ENCODE measurements around the gene SULT1E1. TPM values are rescaled to one million over a fixed set of nuclear protein-coding genes. Genes with fewer than 3 reads are reported as not detected.

Gene SULT1E1
- total RNA-seq, 2 experiments from 2014 or later: not detected

DNA sequence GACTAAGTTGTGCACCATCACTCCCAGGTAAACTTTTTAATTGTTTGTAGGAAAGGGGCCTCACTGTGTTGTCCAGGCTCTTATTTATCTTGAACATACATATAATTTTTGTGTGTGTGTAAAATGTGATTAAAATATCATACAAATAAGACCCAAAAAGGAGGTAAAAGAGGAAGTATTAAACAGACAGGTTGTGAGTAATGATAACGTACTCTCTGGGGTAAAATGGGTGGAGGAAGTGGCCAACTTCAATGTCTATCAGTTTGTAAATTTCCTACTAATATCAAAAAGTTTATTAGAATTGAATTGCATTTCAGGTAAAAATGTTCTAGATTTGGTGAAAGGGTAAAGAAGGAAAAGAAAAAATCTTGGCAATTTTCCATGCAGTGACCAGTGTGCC, 48.8 kb downstream of the SULT1E1 start:
- CTCF ChIA-PET: no interaction called here
- TF ChIP-seq, protein P1, sequence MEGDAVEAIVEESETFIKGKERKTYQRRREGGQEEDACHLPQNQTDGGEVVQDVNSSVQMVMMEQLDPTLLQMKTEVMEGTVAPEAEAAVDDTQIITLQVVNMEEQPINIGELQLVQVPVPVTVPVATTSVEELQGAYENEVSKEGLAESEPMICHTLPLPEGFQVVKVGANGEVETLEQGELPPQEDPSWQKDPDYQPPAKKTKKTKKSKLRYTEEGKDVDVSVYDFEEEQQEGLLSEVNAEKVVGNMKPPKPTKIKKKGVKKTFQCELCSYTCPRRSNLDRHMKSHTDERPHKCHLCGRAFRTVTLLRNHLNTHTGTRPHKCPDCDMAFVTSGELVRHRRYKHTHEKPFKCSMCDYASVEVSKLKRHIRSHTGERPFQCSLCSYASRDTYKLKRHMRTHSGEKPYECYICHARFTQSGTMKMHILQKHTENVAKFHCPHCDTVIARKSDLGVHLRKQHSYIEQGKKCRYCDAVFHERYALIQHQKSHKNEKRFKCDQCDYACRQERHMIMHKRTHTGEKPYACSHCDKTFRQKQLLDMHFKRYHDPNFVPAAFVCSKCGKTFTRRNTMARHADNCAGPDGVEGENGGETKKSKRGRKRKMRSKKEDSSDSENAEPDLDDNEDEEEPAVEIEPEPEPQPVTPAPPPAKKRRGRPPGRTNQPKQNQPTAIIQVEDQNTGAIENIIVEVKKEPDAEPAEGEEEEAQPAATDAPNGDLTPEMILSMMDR (IDR thresholded peaks at IDR 0.05): no peak

GRCh38 chr4:69800599-69800998, 59.3 kb downstream of the SULT1E1 start:
- Mint-ChIP-seq H3K27me3 (no peaks in the 10 kb centered on the region), H3K36me3 (ENCODE audit: low read depth) (no peaks in the 10 kb centered on the region), H3K4me1 (ENCODE audit: low read depth) (no peaks in the 10 kb centered on the region), H3K27ac (no peak overlapping the region), H3K4me3 (no peak overlapping the region), H3K9me3 (peaks cover 5% of the 10 kb centered on the region)
- H3K9me3 ChIP-seq (ENCODE audit: control insufficient read depth in 1 of 2, insufficient read depth in 1 of 2, low read length in 2 of 2): no peaks in the 10 kb centered on the region
- H3K27me3 ChIP-seq (ENCODE audit: control insufficient read depth in 1 of 2, insufficient read depth in 2 of 2, low read length in 2 of 2): no peaks in the 10 kb centered on the region
- ChIA-PET POLR2A (no interaction called here), CTCF (no interaction called here)
- DNase-seq (no peak), ATAC-seq (ENCODE audit: poor library complexity) (no peak)
- H3K4me3 ChIP-seq (ENCODE audit: low read length): no peak overlapping the region
- H3K27ac ChIP-seq (ENCODE audit: low read depth in 1 of 2, low read length in 2 of 2): no peak overlapping the region
- intact Hi-C loops (cut with DNase I, micrococcal nuclease): no loop called here
- H3K36me3 ChIP-seq (ENCODE audit: insufficient read depth, low read length): no peaks in the 10 kb centered on the region
- TF ChIP-seq, protein P1 (IDR thresholded peaks at IDR 0.05): no peak
- H3K4me1 ChIP-seq (ENCODE audit: insufficient read depth, low read length): no peaks in the 10 kb centered on the region

More for the DNA sequence above, 48.8 kb downstream of the SULT1E1 start:
- Mint-ChIP-seq H3K27ac (no peak overlapping the region), H3K9me3 (no peaks in the 10 kb centered on the region), H3K27me3 (no peaks in the 10 kb centered on the region), H3K4me3 (no peak overlapping the region), H3K4me1 (ENCODE audit: low read depth) (no peaks in the 10 kb centered on the region), H3K36me3 (ENCODE audit: low read depth) (no peaks in the 10 kb centered on the region)
- intact Hi-C loops (cut with DNase I, micrococcal nuclease): no loop called here
- H3K27me3 ChIP-seq (ENCODE audit: control insufficient read depth in 1 of 2, insufficient read depth in 2 of 2, low read length in 2 of 2): no peaks in the 10 kb centered on the region
- no peak overlapping the region for H3K27ac ChIP-seq (ENCODE audit: low read depth in 1 of 2, low read length in 2 of 2)
- POLR2A ChIA-PET: no interaction called here
- ATAC-seq (ENCODE audit: poor library complexity) (no peak), DNase-seq (no peak)
- H3K36me3 ChIP-seq (ENCODE audit: insufficient read depth, low read length): no peaks in the 10 kb centered on the region
- H3K4me3 ChIP-seq (ENCODE audit: low read length): no peak overlapping the region
- H3K9me3 ChIP-seq (ENCODE audit: control insufficient read depth in 1 of 2, insufficient read depth in 1 of 2, low read length in 2 of 2): peaks cover 0 to 3% of the 10 kb centered on the region in 2 experiments
- H3K4me1 ChIP-seq (ENCODE audit: insufficient read depth, low read length): no peaks in the 10 kb centered on the region

DNA sequence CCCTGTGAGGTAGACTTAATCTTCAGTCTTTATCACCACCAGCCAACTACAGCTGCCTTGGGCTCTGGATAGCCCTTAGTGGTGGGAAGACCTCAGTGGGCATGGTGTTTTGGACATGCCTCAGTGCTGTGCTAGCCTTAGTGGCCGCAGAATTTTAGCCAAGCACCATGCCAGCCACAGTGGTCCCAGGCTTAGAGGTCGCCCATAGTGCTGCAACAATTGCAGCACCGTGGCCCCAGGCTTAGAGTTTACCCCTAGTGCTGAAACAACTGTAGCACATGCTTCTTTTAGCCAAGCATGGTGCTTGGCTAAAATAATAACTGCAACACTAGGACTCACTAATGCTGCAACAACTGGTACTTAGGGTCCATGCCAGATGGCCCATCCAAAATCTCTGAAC, 60.6 kb downstream of the SULT1E1 start:
- Mint-ChIP-seq H3K36me3 (ENCODE audit: low read depth) (no peaks in the 10 kb centered on the region), H3K27me3 (no peaks in the 10 kb centered on the region), H3K9me3 (peaks cover 5% of the 10 kb centered on the region), H3K27ac (no peak overlapping the region), H3K4me1 (ENCODE audit: low read depth) (no peaks in the 10 kb centered on the region), H3K4me3 (no peak overlapping the region)
- intact Hi-C loops (cut with DNase I, micrococcal nuclease): no loop called here
- Histone ChIP-seq H3K27ac (ENCODE audit: low read depth in 1 of 2, low read length in 2 of 2) (no peak overlapping the region), H3K36me3 (ENCODE audit: insufficient read depth, low read length) (no peaks in the 10 kb centered on the region), H3K4me1 (ENCODE audit: insufficient read depth, low read length) (no peaks in the 10 kb centered on the region), H3K9me3 (ENCODE audit: control insufficient read depth in 1 of 2, insufficient read depth in 1 of 2, low read length in 2 of 2) (no peaks in the 10 kb centered on the region), H3K27me3 (ENCODE audit: control insufficient read depth in 1 of 2, insufficient read depth in 2 of 2, low read length in 2 of 2) (no peaks in the 10 kb centered on the region), H3K4me3 (ENCODE audit: low read length) (no peak overlapping the region)
- TF ChIP-seq, protein P1 (IDR thresholded peaks at IDR 0.05): no peak
- ChIA-PET POLR2A (no interaction called here), CTCF (no interaction called here)
- ATAC-seq (ENCODE audit: poor library complexity) (no peak), DNase-seq (no peak)

Measured in CD4-positive, alpha-beta T cell (primary cell).